GM18873 (cell line): ENCODE data around the gene LGALS8.
"Not testable (repeated sequence)": the region's sequence is repeated elsewhere in the genome, so short reads cannot be mapped to it uniquely, and the experiment has no call there.

Experiments
- ATAC-seq: cut with Tn5 transposase; IDR thresholded peaks from one replicate; pipeline ENCODE4 v1.9.1; 2021; ENCODE audit warnings: mild to moderate bottlenecking, moderate library complexity, moderate number of reproducible peaks; ENCODE audit not compliant: unreplicated experiment, low FRiP score

LGALS8 gene

DNA sequence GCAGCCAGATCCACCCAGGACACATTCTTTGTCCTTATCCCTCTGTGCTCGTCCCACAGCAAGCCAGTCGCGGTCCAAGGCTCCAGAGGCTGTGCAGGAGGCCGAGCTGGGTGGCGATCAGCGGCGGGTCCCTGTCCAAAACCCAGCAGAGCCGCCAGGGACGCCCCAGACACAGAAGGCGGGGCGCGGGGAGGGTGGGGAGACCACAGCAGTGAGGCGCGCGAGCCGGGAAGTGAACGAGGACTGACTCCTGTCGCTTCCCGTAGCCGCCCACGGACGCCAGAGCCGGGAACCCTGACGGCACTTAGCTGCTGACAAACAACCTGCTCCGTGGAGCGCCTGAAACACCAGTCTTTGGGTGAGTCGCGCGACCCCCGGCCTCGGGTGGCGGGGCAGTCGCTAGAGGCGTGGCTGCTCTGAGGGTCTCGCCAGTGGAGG is at the start of gene LGALS8:
Gene LGALS8 (plus strand): TSS at position 279 of the 438 bp plus-strand sequence. CDS start 2,089 bp downstream, outside the sequence.
- peak; percentile 32 for ATAC-seq

GRCh38 chr1:236476019-236476418 is 47.8 kb upstream of the LGALS8 start:
- ATAC-seq = no peak

- ATAC-seq = no peak
These were observed 42.9 kb upstream of the LGALS8 start for GRCh38 chr1:236480758-236481436.

DNA sequence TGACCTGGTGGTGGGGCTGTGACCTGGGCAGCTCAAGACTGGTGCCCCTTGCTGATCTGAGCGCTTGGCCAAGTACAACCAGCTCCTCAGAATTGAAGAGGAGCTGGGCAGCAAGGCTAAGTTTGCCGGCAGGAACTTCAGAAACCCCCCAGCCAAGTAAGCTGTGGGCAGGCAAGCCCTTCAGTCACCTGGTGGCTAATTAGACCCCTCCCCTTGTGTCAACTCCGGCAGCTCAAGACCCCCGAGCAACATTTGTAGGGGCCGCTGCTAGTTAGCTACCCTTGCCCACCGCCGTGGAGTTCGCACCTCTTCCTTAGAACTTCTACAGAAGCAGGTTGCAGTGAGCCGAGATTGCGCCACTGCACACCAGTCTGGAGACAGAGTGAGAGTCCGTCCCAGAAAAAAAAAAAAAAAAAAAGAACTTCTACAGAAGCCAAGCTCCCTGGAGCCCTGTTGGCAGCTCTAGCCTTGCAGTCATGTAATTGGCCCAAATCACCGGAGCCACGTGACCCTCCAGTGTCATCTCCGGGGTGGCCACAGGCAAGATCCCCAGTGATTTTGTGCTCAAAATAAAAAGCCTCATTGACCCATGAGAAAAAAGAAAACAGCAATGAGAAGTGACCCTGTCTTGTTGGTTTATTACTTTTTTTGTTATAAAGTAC is 39.3 kb upstream of the LGALS8 start:
- ATAC-seq = no peak

- no peak for ATAC-seq
These were observed 37.3 kb upstream of the LGALS8 start for GRCh38 chr1:236486356-236487002.

DNA sequence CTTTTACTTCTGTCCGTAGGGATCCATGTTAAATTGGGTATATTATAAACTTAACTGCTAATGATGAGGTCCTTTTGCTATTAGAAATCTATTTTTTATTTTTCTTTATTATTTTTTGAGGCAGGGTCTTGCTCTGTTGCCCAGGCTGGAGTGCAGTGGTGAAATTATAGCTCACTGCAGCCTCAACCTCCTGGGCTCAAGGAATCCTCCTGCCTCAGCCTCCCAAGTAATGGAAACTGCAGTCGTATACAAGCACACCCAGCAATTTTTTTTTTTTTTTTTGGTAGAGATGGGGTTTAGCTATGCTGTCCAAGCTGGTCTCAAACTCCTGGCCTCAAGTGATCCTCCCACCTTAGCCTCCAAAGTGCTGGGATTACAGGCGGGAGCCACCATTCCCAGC is 34.6 kb upstream of the LGALS8 start:
- not testable (repeated sequence) for ATAC-seq

DNA sequence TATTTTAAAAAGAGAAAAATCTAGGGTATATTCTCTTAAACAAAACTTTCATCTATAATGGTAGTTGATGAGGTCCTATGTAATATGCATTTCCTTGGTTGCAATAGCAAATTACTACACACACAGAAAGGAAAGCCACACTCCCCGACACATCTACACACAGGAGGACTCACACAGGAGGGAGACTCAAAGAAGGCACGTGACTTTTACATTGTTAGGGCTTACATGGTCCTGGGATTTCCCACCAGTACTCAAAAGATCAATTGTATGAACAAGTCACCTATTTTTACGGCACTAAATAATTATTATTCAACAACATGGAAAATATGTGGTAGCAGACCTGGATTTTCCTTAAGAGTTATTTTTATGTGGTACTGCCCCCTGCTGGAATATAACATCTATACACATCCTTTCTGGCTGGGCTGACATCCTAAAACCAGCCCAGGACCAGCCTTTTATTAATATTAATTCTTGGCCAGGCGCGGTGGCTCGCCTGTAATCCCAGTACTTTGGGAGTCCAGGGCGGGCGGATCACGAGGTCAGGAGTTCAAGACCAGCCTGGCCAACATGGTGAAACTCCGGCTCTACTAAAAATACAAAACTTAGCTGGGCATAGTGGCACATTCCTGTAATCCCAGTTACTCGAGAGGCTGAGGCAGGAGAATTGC is 33.9 kb upstream of the LGALS8 start:
- ATAC-seq = no peak

GRCh38 chr1:236491469-236492136 is 32.2 kb upstream of the LGALS8 start:
- ATAC-seq = no peak

- ATAC-seq = no peak
These were observed 31.4 kb upstream of the LGALS8 start for GRCh38 chr1:236492378-236492777.

DNA sequence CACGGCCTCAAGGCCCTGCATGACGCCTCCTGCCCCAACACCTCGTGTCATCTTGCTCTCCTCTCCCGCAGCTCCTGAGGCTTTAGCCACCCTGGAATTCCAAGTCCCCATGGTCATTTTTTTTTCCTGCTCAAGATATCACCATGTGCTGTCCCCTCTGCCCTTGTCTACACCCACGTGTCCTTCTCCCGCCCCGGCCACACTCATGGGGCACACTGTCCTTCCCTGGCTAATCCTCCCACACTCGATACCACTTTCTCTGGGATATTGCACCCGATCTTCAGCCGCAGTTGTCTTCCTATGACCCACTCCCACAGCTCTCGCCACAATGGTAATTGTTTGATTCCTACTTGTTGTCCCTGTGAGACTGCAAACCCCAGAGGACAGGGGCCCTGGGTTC is 29.7 kb upstream of the LGALS8 start:
- ATAC-seq = no peak

DNA sequence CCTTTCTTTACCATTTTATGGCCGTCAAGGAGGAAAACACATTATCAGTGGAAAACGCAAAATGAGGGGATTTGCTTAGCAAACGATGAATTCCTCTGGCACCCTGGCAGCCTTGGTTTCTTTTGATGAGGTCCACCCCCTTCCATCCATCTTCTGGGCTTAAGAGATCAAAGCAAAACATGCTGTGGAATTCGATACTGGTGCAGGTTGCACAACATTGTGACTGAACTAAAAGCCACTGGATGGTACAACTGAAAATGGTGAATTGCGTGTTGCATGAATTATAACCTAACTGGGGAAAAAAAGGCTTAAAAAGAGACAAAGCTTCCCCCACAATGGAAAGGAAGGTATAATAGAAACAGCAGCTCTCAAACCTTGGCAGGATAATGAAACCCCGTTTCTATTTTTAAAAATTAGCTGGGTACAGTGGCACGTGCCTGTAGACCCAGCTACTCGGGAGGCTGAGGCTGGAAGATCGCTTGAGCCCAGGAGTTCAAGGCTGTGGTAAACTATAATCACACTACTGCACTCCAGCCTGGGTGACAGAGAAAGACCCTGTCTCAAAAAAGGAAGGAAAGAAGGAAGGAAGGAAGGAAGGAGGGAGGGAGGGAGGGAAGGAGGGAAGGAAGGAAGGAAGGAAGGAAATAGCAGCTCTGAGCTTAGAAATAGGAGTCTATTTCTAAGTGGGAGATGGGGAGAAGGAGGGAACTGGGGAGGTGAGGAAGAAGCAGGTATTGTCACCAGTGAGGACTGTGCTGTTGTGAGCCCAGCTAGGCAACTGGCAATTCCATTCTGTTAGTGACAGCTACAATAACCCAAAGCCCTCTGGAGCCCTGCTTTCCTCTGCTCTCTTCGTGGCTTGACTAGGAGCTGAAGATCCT is 29.0 kb upstream of the LGALS8 start:
- no peak for ATAC-seq

- no peak for ATAC-seq
These were observed 28.2 kb upstream of the LGALS8 start for GRCh38 chr1:236495467-236496112.

- no peak for ATAC-seq
These were observed 25.9 kb upstream of the LGALS8 start for GRCh38 chr1:236497908-236498307.

DNA sequence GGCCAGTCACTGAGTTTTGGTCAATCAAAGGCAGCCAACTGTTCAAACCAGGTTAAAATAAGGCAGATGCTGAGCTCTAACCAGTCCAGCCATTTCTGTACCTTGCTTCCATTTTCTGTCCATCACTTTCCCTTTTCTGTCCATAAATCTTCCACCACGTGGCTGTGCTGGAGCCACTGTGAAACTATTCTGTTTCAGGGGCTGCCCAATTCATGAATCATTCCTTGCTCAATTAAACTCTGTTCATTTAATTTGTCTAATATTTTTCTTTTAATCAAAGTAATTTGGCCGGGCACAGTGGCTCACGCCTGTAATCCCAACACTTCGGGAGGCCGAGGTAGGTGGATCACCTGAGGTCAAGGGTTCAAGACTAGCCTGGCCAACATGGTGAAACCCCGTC is 22.7 kb upstream of the LGALS8 start:
- ATAC-seq = no peak

- ATAC-seq = no peak
These were observed 21.2 kb upstream of the LGALS8 start for GRCh38 chr1:236502579-236502971.

GRCh38 chr1:236502972-236503639 is 20.7 kb upstream of the LGALS8 start:
- ATAC-seq = no peak

DNA sequence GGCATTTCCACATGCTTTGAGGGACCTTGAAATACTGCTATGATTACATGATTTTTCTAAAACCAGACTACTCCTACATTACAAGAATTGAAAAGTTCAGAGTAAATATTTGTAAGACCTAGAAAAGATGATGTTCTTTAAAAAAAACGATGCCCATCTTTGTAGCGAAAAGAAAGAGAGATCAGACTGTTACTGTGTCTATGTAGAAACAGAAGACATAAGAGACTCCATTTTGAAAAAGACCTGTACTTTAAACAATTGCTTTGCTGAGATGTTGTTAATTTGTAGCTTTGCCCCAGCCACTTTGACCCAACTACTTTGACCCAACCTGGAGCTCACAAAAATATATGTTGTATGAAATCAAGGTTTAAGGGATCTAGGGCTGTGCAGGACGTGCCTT is 19.4 kb upstream of the LGALS8 start:
- ATAC-seq = not testable (repeated sequence)

GRCh38 chr1:236507022-236507700 is 16.6 kb upstream of the LGALS8 start:
- ATAC-seq = no peak
